GM19328 (cell line): ENCODE results near the gene RBBP4.
"Not testable (repeated sequence)": the region's sequence is repeated elsewhere in the genome, so short reads cannot be mapped to it uniquely, and the experiment has no call there.

Source experiments
- ATAC-seq: cut with Tn5 transposase; IDR thresholded peaks from one replicate; pipeline ENCODE4 v1.9.1; 2021; ENCODE audit warnings: mild to moderate bottlenecking, moderate library complexity; ENCODE audit not compliant: unreplicated experiment

Gene RBBP4

GRCh38 chr1:32636914-32637645, 13.9 kb upstream of the RBBP4 start:
- ATAC-seq = no peak

GRCh38 chr1:32639489-32640075, 11.4 kb upstream of the RBBP4 start:
- ATAC-seq = no peak

- not testable (repeated sequence) for ATAC-seq
Measured at GRCh38 chr1:32642292-32642827, 8.6 kb upstream of the RBBP4 start.

DNA sequence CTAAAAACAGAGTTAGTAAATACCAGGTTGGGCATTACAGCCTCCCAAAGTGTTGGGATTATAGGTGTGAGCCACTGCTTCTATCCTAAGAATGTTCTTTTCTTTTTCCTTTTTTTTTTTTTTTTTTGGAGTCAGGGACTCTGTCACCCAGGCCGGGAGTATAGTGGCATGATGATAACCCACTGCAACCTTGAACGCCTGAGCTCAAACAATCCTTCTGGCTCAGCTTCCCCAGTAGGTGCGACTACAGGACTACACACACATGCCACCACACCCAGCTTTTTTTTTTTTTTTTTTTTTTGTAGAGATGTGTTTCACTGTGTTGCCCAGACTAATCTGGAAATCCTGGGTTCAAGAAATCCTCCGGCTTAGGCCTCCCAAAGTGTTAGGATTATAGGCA, 6.6 kb upstream of the RBBP4 start:
- no peak for ATAC-seq

- ATAC-seq = no peak
Measured at GRCh38 chr1:32647308-32648134, 3.5 kb upstream of the RBBP4 start.

DNA sequence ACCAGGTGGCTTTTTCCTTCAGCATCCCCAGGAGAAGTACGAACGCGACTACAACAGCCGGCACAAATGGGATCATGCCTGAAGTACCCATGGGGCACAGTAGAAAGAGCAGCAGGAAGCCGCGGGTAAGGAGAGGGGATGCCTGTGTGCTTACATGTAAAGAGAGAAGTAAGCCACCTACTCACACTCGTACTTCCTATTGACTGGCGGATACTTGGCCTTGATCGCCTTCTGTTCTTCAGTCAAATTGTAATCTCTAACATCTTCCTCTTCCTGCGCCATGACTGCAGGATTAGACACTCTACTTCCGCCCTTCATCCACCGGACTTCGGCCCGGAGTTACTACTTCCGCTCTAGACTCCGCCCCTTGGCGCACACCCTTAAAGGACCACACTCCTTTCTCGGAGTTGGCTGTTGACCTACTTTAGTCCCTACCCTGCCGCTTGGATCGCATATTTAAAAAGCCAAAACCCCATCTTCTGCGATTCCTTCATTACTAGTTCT, 708 bp upstream of the RBBP4 start, which contains the start of gene ZBTB8OS:
Gene ZBTB8OS, minus strand, starts transcription at position 303 of the 504 bp plus-strand sequence. Its CDS starts 21 bp downstream, at position 282.
- ATAC-seq = peak; percentile 49

DNA sequence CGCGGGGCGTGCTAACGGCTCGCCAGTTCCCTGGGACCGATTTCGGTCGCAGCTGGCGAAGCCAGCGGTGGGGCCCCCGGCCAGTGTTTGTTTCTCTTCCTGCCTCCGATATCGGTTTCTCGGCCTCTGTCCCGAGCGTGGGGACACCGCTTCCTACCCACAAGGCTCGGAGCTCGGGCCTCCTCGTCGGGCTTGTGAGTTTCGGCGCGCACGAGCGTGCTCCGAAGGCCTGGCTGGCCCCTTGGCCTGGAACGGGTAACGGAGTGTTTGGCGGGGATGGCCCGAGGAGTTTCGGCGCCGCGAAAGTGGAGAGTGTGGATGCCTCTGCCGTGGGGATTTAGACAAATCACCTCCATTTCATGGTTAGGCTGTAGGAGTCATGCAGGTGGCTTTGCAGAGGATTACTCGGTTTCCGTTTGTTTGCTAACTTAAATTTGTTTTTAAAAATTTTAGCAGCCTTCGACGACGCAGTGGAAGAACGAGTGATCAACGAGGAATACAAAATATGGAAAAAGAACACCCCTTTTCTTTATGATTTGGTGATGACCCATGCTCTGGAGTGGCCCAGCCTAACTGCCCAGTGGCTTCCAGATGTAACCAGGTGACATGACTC, 559 bp downstream of the RBBP4 start:
- ATAC-seq = no peak

DNA sequence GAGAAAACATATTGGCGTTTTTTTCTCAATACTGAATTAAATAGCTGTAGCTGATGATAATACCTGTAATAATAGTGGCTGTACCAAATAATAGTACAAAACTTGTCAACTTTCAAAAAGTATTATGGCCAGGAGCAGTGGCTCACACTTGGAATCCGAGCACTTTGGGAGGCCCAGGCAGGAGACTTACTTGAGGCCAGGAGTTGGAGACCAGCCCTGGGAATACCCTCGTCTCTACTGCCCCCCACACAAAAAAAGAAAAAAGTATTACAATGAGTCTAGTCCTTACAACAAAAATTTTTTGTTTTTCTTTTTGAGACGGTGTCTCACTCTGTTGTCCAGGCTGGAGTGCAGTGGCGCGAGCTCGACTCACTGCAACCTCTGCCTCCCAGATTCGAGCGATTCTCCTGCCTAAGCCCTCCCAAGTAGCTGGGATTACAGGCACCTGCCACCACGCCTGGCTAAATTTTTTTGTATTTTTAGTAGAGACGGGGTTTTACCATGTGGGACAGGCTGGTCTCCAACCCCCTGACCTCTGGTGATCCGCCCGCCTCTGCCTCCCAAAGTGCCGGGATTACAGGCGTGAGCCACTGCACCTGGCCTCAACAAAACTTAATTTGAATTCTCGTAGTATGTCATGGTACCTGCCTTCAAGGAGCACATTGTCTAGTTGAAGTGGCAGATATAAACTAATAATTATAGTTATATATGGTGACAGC, 1.4 kb downstream of the RBBP4 start:
- ATAC-seq = no peak

DNA sequence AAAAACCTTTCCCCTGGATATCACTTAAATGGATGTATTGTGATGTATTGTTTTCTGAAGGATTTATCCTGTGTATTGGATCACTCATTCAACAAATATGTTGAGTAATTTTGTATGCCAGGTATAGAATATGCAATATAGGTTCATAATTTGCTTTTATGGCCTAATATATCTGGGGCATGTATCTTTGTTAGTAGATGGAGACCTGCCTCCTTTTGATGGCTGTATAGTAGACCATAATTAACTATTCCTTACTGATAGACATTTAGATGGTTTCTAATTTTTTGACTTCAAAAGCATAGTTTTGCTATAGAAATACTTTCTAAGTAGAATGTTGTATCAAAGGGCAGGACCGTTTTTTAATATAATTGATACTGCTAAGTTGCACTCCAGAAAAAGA, 8.6 kb downstream of the RBBP4 start:
- ATAC-seq = no peak

- ATAC-seq = no peak
Measured at GRCh38 chr1:32665915-32666314, 14.9 kb downstream of the RBBP4 start.

DNA sequence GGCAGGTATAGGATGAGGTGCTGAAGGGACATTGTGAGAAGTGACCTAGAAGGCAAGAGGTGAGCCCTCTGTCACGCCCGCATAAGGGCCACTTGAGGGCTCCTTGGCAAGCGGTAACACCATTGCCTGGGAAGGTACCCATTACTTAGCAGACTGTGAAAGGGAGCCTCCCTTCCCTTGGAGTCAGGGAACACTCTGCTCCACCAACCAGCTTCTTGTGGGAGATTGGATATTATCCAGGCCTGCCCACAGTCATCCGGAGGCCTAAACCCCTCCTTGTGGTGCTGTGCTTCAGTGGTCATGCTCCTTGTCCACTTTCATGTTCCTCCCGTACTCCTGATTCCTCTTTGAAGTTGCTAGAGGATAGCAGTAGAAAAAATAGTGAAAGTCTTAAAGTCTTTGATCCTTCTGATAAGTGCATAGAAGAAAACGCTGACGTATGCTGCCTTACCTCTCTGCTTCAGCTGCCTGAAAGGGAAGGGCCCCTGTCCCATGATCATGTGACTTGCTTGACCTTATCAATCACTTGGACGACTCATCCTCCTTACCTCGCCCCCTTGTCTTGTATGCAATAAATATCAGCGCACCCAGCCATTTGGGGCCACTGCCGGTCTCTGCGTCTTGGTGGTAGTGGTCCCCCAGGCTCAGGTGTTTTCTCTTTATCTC, 16.0 kb downstream of the RBBP4 start:
- no peak for ATAC-seq

DNA sequence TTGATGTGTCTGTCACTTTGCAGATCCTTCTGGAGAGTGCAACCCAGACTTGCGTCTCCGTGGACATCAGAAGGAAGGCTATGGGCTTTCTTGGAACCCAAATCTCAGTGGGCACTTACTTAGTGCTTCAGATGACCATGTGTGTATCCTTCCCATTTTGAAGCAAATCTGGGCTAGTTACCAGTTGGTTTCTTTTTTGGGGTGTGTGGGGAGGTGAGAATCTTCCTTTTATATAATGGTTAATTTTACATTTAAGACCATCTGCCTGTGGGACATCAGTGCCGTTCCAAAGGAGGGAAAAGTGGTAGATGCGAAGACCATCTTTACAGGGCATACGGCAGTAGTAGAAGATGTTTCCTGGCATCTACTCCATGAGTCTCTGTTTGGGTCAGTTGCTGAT, 17.7 kb downstream of the RBBP4 start:
- ATAC-seq = not testable (repeated sequence)

- ATAC-seq = no peak
Measured at GRCh38 chr1:32676945-32677344, 25.9 kb downstream of the RBBP4 start.

- not testable (repeated sequence) for ATAC-seq
Measured at GRCh38 chr1:32679993-32680392, 29.0 kb downstream of the RBBP4 start.

- no peak for ATAC-seq
Measured at GRCh38 chr1:32680642-32681041, 29.6 kb downstream of the RBBP4 start.

GRCh38 chr1:32681509-32681908, 30.5 kb downstream of the RBBP4 start:
- ATAC-seq = no peak

DNA sequence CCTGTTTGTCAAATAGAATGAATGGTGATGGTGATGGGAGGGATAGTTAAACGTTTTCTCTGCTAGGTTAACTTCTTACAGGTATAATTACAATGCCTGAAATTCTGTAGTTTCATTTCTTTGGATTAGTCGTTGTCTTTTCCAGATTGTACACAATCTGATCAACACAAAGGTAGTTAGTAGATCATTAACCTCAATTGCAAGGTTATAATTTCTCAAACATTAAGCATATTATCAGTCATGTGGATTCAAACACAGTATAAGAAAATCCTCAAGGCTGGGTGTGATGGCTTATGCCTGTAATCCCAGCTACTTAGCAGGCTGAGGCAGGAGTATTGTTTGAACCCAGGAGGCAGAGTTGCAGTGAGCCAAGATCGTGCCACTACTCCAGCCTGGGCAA, 31.0 kb downstream of the RBBP4 start:
- no peak for ATAC-seq

- ATAC-seq = no peak
Measured at GRCh38 chr1:32683397-32683796, 32.4 kb downstream of the RBBP4 start.

DNA sequence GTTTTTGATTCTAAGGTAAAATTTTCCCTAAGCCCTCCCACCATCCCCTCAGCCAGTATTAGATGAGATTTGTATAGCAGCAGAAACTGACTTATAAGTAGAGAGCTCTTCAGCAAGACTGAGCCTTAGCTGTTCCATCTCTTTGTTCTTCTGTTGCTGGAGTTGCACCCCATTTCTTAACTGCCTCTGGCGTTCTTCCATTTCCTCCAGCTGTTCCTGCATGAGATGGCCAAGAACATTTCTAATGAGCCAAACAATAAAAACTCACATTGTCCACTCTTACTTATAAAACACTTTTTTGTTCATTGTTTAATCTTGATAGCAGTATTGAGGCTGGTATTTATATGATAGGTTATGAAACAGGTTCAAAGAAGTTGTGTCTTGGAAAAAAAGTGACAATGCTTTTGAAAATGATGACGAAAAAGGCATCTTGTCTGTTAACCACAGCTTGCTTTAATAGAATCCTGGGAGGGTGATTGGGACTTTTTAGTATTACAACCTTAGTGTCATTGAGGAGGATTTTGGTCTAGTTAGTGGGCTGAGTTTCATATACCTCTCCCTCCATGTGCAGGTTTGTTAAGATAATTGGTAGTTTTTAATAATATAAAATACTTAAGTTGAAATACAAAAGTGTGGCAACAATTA, 33.3 kb downstream of the RBBP4 start:
- ATAC-seq = no peak
